ENCODE data around the gene DTNB. TPM values are rescaled to one million over a fixed set of nuclear protein-coding genes. Genes with fewer than 3 reads are reported as not detected.

The DTNB gene
- total and polyA plus RNA-seq, 2 experiments from 2014 or later, result 10.3 to 13.9 TPM

DNA sequence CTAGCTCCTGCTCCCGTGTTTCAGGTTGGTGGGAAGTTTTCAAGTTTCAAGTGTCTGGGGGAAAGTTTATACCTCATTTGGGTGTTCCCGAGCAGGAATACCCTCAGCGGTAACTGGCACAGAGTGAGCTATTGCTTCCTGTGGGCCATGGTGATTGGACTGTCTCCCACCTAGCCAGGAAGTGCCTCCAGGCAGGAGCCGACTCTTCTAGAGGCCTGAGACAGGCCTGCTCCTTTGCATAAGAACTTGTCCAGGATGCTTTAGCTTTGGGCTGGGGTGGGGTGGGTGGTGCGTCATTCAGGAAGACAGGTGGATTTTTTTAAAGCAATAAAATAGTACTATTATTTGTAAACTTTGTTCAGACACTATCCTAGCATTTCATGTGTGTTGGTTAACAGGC is 308.1 kb downstream of the DTNB start:
- Histone ChIP-seq H3K4me2 (no peak overlapping the region), H3K27me3 (no peaks in the 10 kb centered on the region), H3K4me1 (ENCODE audit: insufficient read depth) (peaks cover 11% of the 10 kb centered on the region), H3K9me3 (ENCODE audit: low read depth) (no peaks in the 10 kb centered on the region), H3K79me2 (no peaks in the 10 kb centered on the region), H3K36me3 (replicated peaks; ENCODE audit: insufficient read depth, low read depth) (no peaks in the 10 kb centered on the region), H4K20me1 (ENCODE audit: insufficient read depth, poor library complexity, severe bottlenecking) (no peaks in the 10 kb centered on the region), H3K27ac (no peak overlapping the region), H3K9me2 (replicated peaks; ENCODE audit: insufficient read depth) (no peaks in the 10 kb centered on the region), H3K4me3 (no peak overlapping the region), H2AFZ (no peak overlapping the region)
- no peak for DNase-seq (ENCODE audit: low spot score)
- TF ChIP-seq EZH2 (IDR thresholded peaks at IDR 0.05; ENCODE audit: borderline replicate concordance), result no peak
- TF ChIP-seq EZH2phosphoT487 (IDR thresholded peaks at IDR 0.05; ENCODE audit: low read depth, severe bottlenecking, unreplicated experiment), result no peak
- TF ChIP-seq, protein P1, sequence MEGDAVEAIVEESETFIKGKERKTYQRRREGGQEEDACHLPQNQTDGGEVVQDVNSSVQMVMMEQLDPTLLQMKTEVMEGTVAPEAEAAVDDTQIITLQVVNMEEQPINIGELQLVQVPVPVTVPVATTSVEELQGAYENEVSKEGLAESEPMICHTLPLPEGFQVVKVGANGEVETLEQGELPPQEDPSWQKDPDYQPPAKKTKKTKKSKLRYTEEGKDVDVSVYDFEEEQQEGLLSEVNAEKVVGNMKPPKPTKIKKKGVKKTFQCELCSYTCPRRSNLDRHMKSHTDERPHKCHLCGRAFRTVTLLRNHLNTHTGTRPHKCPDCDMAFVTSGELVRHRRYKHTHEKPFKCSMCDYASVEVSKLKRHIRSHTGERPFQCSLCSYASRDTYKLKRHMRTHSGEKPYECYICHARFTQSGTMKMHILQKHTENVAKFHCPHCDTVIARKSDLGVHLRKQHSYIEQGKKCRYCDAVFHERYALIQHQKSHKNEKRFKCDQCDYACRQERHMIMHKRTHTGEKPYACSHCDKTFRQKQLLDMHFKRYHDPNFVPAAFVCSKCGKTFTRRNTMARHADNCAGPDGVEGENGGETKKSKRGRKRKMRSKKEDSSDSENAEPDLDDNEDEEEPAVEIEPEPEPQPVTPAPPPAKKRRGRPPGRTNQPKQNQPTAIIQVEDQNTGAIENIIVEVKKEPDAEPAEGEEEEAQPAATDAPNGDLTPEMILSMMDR (IDR thresholded peaks at IDR 0.05; ENCODE audit: poor library complexity), result no peak
- 55% methylated on average over 5 of the region's 5 CpGs for WGBS (ENCODE audit: low lambda C conversion rate, missing lambda C conversion rate)

DNA sequence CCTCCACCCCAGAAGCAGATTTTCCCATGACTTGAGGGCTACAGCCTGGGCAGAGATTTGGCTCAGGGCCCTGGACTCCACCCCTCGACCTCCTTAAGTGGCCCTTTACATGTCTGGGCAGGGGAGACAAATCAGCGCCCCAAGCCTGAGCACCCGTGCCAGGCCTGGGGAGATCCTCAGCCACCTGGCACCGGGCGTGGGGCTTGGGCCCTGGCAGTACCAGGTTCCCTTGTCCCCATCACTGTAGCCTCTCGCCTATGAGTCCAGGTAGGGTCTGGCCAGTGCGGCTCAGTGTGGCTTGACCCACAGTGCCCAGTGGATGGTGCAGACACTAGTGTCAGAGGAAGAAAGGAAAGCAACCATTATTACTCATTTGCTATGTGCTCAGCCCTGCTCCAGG is 309.6 kb downstream of the DTNB start:
- Histone ChIP-seq H3K27ac (no peak overlapping the region), H3K9me2 (replicated peaks; ENCODE audit: insufficient read depth) (no peaks in the 10 kb centered on the region), H3K9me3 (ENCODE audit: low read depth) (no peaks in the 10 kb centered on the region), H3K4me2 (no peak overlapping the region), H3K4me1 (ENCODE audit: insufficient read depth) (no peaks in the 10 kb centered on the region), H3K27me3 (no peaks in the 10 kb centered on the region), H3K79me2 (no peaks in the 10 kb centered on the region), H3K4me3 (no peak overlapping the region), H4K20me1 (ENCODE audit: insufficient read depth, poor library complexity, severe bottlenecking) (no peaks in the 10 kb centered on the region), H3K36me3 (replicated peaks; ENCODE audit: insufficient read depth, low read depth) (no peaks in the 10 kb centered on the region), H2AFZ (no peak overlapping the region)
- no peak for DNase-seq (ENCODE audit: low spot score)
- TF ChIP-seq, protein P1 (IDR thresholded peaks at IDR 0.05; ENCODE audit: poor library complexity), result no peak
- TF ChIP-seq EZH2phosphoT487 (IDR thresholded peaks at IDR 0.05; ENCODE audit: low read depth, severe bottlenecking, unreplicated experiment) (no peak), EZH2 (IDR thresholded peaks at IDR 0.05; ENCODE audit: borderline replicate concordance) (no peak)
- WGBS (ENCODE audit: low lambda C conversion rate, missing lambda C conversion rate), result 98% methylated on average over 7 of the region's 7 CpGs

DNA sequence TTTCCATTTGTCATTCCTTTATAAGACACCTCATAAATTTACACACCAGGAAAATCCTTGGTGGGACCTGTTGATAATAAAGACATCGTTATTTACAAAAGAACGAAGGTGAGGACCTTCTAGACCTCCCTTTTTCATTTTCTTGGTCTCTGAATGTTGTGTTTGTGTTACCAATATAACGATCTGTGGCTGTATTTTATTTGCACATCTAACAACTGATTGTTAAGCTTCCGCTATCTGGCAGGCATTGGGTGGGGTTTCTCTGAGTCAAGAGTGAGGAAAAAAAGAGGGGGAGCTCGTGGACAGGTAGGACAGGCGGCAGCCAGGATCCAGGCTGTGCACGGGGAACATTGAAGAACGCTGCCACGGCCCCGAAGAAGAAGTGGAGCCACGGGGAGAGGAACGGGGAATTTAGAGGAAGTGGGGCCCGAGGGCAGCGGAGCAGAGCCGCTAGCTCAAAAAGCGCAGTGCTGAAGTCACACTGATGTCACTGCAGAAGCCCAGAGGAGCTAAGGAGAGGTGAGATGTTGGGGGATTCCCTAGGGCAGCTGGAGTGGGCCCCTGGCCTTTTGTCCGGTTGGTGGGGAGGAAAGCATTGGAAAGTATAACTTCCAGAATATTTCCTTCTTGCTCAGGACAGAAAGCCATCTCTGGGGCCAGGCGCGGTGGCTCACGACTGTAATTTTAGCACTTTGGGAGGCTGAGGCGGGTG is 310.8 kb downstream of the DTNB start:
- no peaks in the 10 kb centered on the region for H4K20me1 ChIP-seq (ENCODE audit: insufficient read depth, poor library complexity, severe bottlenecking)
- no peak for TF ChIP-seq EZH2phosphoT487 (IDR thresholded peaks at IDR 0.05; ENCODE audit: low read depth, severe bottlenecking, unreplicated experiment)
- TF ChIP-seq, protein P1 (IDR thresholded peaks at IDR 0.05; ENCODE audit: poor library complexity), result no peak
- TF ChIP-seq EZH2 (IDR thresholded peaks at IDR 0.05; ENCODE audit: borderline replicate concordance), result no peak
- peak overlapping the region; percentile 66 for H3K27ac ChIP-seq
- no peaks in the 10 kb centered on the region for H3K79me2 ChIP-seq
- 79% methylated on average over 20 of the region's 21 CpGs for WGBS (ENCODE audit: low lambda C conversion rate, missing lambda C conversion rate)
- no peak for DNase-seq (ENCODE audit: low spot score)
- peak overlapping the region; percentile 66 for H3K4me2 ChIP-seq
- H3K9me3 ChIP-seq (ENCODE audit: low read depth), result no peaks in the 10 kb centered on the region
- peak overlapping the region; percentile 19 for H2AFZ ChIP-seq
- H3K9me2 ChIP-seq (replicated peaks; ENCODE audit: insufficient read depth), result no peaks in the 10 kb centered on the region
- no peaks in the 10 kb centered on the region for H3K4me1 ChIP-seq (ENCODE audit: insufficient read depth)
- no peaks in the 10 kb centered on the region for H3K27me3 ChIP-seq
- peak overlapping the region; percentile 0 for H3K4me3 ChIP-seq
- H3K36me3 ChIP-seq (replicated peaks; ENCODE audit: insufficient read depth, low read depth), result no peaks in the 10 kb centered on the region
